ENCODE data around the gene ERF. TPM values are rescaled to one million over a fixed set of nuclear protein-coding genes. Genes with fewer than 3 reads are reported as not detected.
A peak's percentile ranks its signal among the peaks of the same experiment; 100 is the strongest.

The ERF gene
- total and polyA plus RNA-seq, 2 of the 4 experiments (the other 2 are of a cell fraction): 5.2 to 32.4 TPM

DNA sequence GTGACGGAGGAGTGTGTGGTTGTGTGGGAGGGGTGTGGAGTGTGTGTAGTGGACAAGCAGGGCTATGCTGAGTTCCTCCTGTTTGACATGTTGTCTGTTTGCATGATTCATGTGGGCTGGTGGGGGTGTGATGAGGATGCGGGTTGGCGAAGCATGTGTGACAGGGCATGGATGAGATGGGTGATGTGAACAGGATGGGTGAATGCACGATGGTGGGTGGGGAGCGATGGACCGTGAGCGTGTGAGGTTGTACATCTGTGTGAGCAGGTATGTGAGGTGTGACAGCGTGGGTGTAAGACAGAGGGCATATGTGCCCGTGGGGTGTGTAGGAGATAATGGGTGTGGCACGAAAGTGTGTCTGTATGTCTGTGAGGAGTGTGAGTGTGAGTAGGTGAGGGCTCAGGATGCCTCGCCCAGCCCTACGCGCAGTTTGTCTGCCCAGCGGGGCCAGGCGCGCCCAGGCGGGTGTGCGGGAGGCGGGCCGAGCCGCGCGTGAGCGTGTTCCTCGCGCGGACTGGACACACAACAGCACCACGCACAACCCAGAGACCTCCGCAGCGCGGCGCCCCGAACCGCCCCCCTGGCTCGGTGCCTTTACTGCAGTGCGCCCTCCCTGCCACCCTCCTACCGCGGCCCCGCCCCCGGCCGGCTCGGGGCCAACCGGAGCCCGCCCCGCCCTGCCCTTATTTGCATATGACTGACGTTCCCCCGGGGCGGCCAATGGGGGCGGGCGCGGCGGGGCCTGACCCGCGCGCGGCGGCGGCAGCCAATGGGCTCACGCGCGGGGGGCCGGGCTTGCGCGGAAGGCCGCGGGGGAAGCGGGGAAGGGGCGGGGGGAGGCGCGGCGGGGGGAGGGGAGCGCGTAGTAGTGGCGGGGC, 28.5 kb upstream of the ERF start:
- H3K4me1 ChIP-seq (ENCODE audit: control insufficient read depth, insufficient read depth, low read length): peaks cover 50% of the 10 kb centered on the region
- peak overlapping the region; percentile 61 for H3K14ac ChIP-seq (replicated peaks; ENCODE audit: low read depth, low read length)
- H2BK20ac ChIP-seq (ENCODE audit: low read depth, low read length): peak overlapping the region; percentile 63; the same call in 1 of the 2 replicates
- H3K9me3 ChIP-seq (ENCODE audit: control insufficient read depth, insufficient read depth, low read length): no peaks in the 10 kb centered on the region
- H2AK9ac ChIP-seq (replicated peaks; ENCODE audit: low read depth, low read length, poor library complexity): peak overlapping the region; percentile 98
- no peaks in the 10 kb centered on the region for H3K27me3 ChIP-seq (ENCODE audit: control insufficient read depth, insufficient read depth, low read length)
- H4K5ac ChIP-seq (ENCODE audit: low read depth, low read length): peak overlapping the region; percentile 66
- CTCF ChIA-PET: interaction anchor here (0.7 kb wide), 1 partner anchor 124 kb away, joined by 4 read pairs; no protein-coding TSS in a partner anchor
- ATAC-seq (ENCODE audit: low read depth) (peak; percentile 77), DNase-seq (peak; percentile 87)
- dilution Hi-C loops (cut with HindIII; ENCODE audit: low sequenced_read_pairs, unreplicated experiment): no loop called here
- H4K91ac ChIP-seq (ENCODE audit: insufficient read depth, low read depth, low read length): peak overlapping the region; percentile 91
- peak overlapping the region; percentile 84 for H3K27ac ChIP-seq (ENCODE audit: insufficient read depth, low read length)
- peaks cover 39 to 70% of the 10 kb centered on the region in 2 experiments for H3K79me1 ChIP-seq (ENCODE audit: low read depth in 1 of 2, low read length in 2 of 2)
- H2BK120ac ChIP-seq (ENCODE audit: low read depth, low read length): peak overlapping the region; percentile 65
- no peak overlapping the region for H3K56ac ChIP-seq (ENCODE audit: extremely low read depth, insufficient read depth, low read length)
- H3K9ac ChIP-seq (ENCODE audit: low read depth, low read length): peak overlapping the region; percentile 41
- WGBS, 2 experiments (ENCODE audit: extremely low coverage in 2 of 2, insufficient read length in 1 of 2): 18% methylated on average over 7 of the region's 74 CpGs; no CpG with 5 or more reads in 1 of the 2 experiments
- H3K36me3 ChIP-seq (ENCODE audit: control insufficient read depth, insufficient read depth, low read length): peaks cover 15% of the 10 kb centered on the region
- H3K4me3 ChIP-seq (ENCODE audit: insufficient read depth, low read depth, low read length): peak overlapping the region; percentile 89
- peak overlapping the region; percentile 99 for H2AK5ac ChIP-seq (ENCODE audit: low read depth, low read length)
- peak overlapping the region; percentile 73 for H2BK15ac ChIP-seq (ENCODE audit: low read depth, low read length)
- in situ Hi-C loops (cut with MboI; ENCODE audit: low sequenced_read_pairs): no loop called here
- H3K9me1 ChIP-seq (ENCODE audit: insufficient read depth, low read length): peaks cover 16% of the 10 kb centered on the region
- peak overlapping the region; percentile 93 for H2BK5ac ChIP-seq (ENCODE audit: low read depth, low read length, poor library complexity, severe bottlenecking)
- H3K4me2 ChIP-seq (ENCODE audit: low read depth, low read length): peak overlapping the region; percentile 95
- H3K4ac ChIP-seq (ENCODE audit: low read depth, low read length): peak overlapping the region; percentile 95
- POLR2A ChIA-PET (ENCODE audit: unreplicated experiment): no interaction called here
- peak overlapping the region; percentile 88 for H2AFZ ChIP-seq (replicated peaks; ENCODE audit: low read length, poor library complexity)
- peaks cover 49% of the 10 kb centered on the region for H4K20me1 ChIP-seq (ENCODE audit: insufficient read depth, low read length)
- no TSS peak for BruUV-seq (replicated peaks)
- intact Hi-C loops (cut with micrococcal nuclease): no loop called here
- peak overlapping the region; percentile 63 for H3K18ac ChIP-seq (ENCODE audit: low read depth, low read length)
- TF ChIP-seq CEBPB (IDR thresholded peaks at IDR 0.05; ENCODE audit: low read depth, low read length) (no peak), SMC3 (IDR thresholded peaks at IDR 0.05; ENCODE audit: low read depth, low read length) (no peak), CHD1 (IDR thresholded peaks at IDR 0.05; ENCODE audit: low read depth, low read length) (no peak), MXI1 (IDR thresholded peaks at IDR 0.05; ENCODE audit: borderline replicate concordance, low read depth, low read length) (peak; percentile 37), NFE2L2 (IDR thresholded peaks at IDR 0.05; ENCODE audit: low read depth, low read length) (no peak), MAZ (IDR thresholded peaks at IDR 0.05; ENCODE audit: borderline replicate concordance, low read depth, low read length) (peak; percentile 77; the same call in 1 of the 2 replicates), FOS (IDR thresholded peaks at IDR 0.05; ENCODE audit: low read depth, low read length) (no peak), POLR2A (IDR thresholded peaks at IDR 0.05; ENCODE audit: low read depth, low read length) (no peak), RAD21 (IDR thresholded peaks at IDR 0.05; ENCODE audit: low read length) (no peak), USF2 (IDR thresholded peaks at IDR 0.05; ENCODE audit: low read depth, low read length) (no peak), BHLHE40 (IDR thresholded peaks at IDR 0.05; ENCODE audit: low read depth, low read length) (no peak)
- TF ChIP-seq, protein P1, sequence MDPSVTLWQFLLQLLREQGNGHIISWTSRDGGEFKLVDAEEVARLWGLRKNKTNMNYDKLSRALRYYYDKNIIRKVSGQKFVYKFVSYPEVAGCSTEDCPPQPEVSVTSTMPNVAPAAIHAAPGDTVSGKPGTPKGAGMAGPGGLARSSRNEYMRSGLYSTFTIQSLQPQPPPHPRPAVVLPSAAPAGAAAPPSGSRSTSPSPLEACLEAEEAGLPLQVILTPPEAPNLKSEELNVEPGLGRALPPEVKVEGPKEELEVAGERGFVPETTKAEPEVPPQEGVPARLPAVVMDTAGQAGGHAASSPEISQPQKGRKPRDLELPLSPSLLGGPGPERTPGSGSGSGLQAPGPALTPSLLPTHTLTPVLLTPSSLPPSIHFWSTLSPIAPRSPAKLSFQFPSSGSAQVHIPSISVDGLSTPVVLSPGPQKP (IDR thresholded peaks at IDR 0.05; ENCODE audit: borderline replicate concordance, low read depth, low read length): no peak
- TF ChIP-seq, protein P2, sequence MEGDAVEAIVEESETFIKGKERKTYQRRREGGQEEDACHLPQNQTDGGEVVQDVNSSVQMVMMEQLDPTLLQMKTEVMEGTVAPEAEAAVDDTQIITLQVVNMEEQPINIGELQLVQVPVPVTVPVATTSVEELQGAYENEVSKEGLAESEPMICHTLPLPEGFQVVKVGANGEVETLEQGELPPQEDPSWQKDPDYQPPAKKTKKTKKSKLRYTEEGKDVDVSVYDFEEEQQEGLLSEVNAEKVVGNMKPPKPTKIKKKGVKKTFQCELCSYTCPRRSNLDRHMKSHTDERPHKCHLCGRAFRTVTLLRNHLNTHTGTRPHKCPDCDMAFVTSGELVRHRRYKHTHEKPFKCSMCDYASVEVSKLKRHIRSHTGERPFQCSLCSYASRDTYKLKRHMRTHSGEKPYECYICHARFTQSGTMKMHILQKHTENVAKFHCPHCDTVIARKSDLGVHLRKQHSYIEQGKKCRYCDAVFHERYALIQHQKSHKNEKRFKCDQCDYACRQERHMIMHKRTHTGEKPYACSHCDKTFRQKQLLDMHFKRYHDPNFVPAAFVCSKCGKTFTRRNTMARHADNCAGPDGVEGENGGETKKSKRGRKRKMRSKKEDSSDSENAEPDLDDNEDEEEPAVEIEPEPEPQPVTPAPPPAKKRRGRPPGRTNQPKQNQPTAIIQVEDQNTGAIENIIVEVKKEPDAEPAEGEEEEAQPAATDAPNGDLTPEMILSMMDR (conservative IDR thresholded peaks at IDR 0.05; ENCODE audit: low read depth, low read length): no peak
- H4K8ac ChIP-seq (ENCODE audit: low read depth in 2 of 2, low read length in 2 of 2): peak overlapping the region; percentile 22 to 80
- peak overlapping the region; percentile 92 for H3K23ac ChIP-seq (ENCODE audit: low read depth, low read length)
